B cell (primary cell): ENCODE data around the gene TANGO6.

ENCODE experiments used
- EZH2 ChIP-seq: IDR thresholded peaks from 2 replicates; pipeline ENCODE4 v1.6.1; 2012; ENCODE audit warnings: borderline replicate concordance, low read depth, mild to moderate bottlenecking, moderate library complexity, low read length; ENCODE audit not compliant: insufficient read depth, poor library complexity, severe bottlenecking
- TF ChIP-seq, protein P1 (sequence below): fragments of 200-600 bp; IDR thresholded peaks from one replicate; pipeline ENCODE4 v1.8.0; 2022; ENCODE audit warnings: antibody characterized with exemption, mild to moderate bottlenecking

DNA sequence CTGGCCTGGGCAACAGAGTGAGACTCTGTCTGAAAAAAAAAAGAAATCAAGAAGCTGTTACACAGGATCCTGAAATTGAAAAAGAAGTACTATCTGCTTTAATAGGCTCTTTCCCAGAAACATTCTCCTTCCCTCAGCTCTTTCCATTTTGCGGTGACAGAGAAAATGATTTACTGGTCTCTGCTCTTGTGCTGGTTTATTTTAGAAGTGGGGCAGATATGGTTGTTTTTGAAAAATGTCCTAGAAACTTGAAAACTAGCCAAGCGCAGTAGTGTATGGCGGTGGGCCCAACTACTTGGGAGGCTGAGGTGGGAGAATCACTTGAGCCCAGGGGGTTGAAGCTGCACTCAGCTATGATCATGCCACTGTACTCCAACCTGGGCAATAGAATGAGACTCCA, 28.8 kb upstream of the TANGO6 start:
- TF ChIP-seq, protein P1, sequence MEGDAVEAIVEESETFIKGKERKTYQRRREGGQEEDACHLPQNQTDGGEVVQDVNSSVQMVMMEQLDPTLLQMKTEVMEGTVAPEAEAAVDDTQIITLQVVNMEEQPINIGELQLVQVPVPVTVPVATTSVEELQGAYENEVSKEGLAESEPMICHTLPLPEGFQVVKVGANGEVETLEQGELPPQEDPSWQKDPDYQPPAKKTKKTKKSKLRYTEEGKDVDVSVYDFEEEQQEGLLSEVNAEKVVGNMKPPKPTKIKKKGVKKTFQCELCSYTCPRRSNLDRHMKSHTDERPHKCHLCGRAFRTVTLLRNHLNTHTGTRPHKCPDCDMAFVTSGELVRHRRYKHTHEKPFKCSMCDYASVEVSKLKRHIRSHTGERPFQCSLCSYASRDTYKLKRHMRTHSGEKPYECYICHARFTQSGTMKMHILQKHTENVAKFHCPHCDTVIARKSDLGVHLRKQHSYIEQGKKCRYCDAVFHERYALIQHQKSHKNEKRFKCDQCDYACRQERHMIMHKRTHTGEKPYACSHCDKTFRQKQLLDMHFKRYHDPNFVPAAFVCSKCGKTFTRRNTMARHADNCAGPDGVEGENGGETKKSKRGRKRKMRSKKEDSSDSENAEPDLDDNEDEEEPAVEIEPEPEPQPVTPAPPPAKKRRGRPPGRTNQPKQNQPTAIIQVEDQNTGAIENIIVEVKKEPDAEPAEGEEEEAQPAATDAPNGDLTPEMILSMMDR: no peak
- no peak for TF ChIP-seq EZH2
